B cell (primary cell): ENCODE measurements around the gene METAP2. TPM values are rescaled to one million over a fixed set of nuclear protein-coding genes. Genes with fewer than 3 reads are reported as not detected.

Experiments
- ATAC-seq: fragments of 200-7000 bp; cut with Tn5 transposase; one replicate; pipeline ENCODE4 v1.10.0; 2021; ENCODE audit warnings: low read depth, mild to moderate bottlenecking, moderate number of reproducible peaks, moderate library complexity
- CTCF ChIA-PET: fragments of 350-600 bp; sonication (Branson Sonifier 250); formaldehyde crosslinking; loops from one replicate; lab custom pipeline; 2021; ENCODE audit warnings: antibody characterized with exemption, inconsistent platforms; lab: Charles Lee
- POLR2A ChIA-PET: fragments of 350-600 bp; sonication (Branson Sonifier 250); formaldehyde crosslinking; loops from one replicate; lab custom pipeline; 2021; ENCODE audit warnings: antibody characterized with exemption; lab: Charles Lee
- DNase-seq: peaks from one replicate; pipeline ENCODE4 v3.0.0; 2013
- H2AFZ ChIP-seq: 2 replicates; pipeline ENCODE4 v1.6.1; 2012; ENCODE audit warnings: mild to moderate bottlenecking, low read depth, low read length; ENCODE audit not compliant: insufficient read depth, poor library complexity, severe bottlenecking
- H3K27ac ChIP-seq, 2 donors: 1 replicate in 1 of 2; 2 replicates in 1 of 2; pipeline ENCODE4 v1.5.1; 2012 to 2013; ENCODE audit warnings: low read length in 2 of 2, mild to moderate bottlenecking in 2 of 2, moderate library complexity in 1 of 2
- H3K27me3 ChIP-seq, 4 experiments: fragments of 200-600 bp in 1 of 4; sonication (generic) in 1 of 4; replicated peaks in 1 of 4; 1 replicate in 2 of 4; 2 replicates in 2 of 4; pipeline versions ENCODE4 v1.6.1 to v1.7.0; 2013 to 2016; ENCODE audit warnings: low read length in 3 of 4, mild to moderate bottlenecking in 2 of 4, mixed read lengths in 1 of 4, moderate library complexity in 1 of 4; ENCODE audit not compliant: insufficient read depth in 4 of 4, control insufficient read depth in 3 of 4; ENCODE audit errors: control extremely low read depth in 1 of 4
- H3K36me3 ChIP-seq, 2 experiments: replicated peaks in 1 of 2; 1 replicate in 1 of 2; 2 replicates in 1 of 2; pipeline versions ENCODE4 v1.6.1 to v1.7.1; 2013; ENCODE audit warnings: low read length in 1 of 2; ENCODE audit not compliant: insufficient read depth in 2 of 2, control insufficient read depth in 1 of 2; ENCODE audit errors: control extremely low read depth in 1 of 2, extremely low read depth in 1 of 2
- H3K4me1 ChIP-seq, 2 donors: fragments of 200-600 bp in 1 of 2; sonication (generic) in 1 of 2; 1 replicate in 1 of 2; 2 replicates in 1 of 2; pipeline versions ENCODE4 v1.5.1 to v1.6.1; 2013 to 2017; ENCODE audit warnings: low read length in 2 of 2; ENCODE audit not compliant: control insufficient read depth in 2 of 2, insufficient read depth in 2 of 2
- H3K4me2 ChIP-seq: replicated peaks from 2 replicates; pipeline ENCODE3; 2012; ENCODE audit warnings: mild to moderate bottlenecking, low read depth, low read length; ENCODE audit not compliant: poor library complexity, severe bottlenecking
- H3K4me3 ChIP-seq, 5 experiments: fragments of 200-600 bp in 1 of 5; sonication (generic) in 1 of 5; 1 replicate in 3 of 5; 2 replicates in 2 of 5; pipeline versions ENCODE4 v1.5.1 to v1.7.0; 2011 to 2016; ENCODE audit warnings: low read length in 4 of 5, mild to moderate bottlenecking in 4 of 5, low read depth in 2 of 5, control low read depth in 1 of 5, moderate library complexity in 1 of 5; ENCODE audit not compliant: insufficient read depth in 1 of 5; ENCODE audit errors: control extremely low read depth in 1 of 5, extremely low read depth in 1 of 5
- H3K79me2 ChIP-seq: fragments of 200-600 bp; sonication (generic); one replicate; pipeline ENCODE4 v1.6.0; 2016; ENCODE audit warnings: low read length; ENCODE audit not compliant: control insufficient read depth, insufficient read depth
- H3K9ac ChIP-seq: fragments of 200-600 bp; sonication (generic); 2 replicates; pipeline ENCODE4 v1.6.1; 2017; ENCODE audit warnings: mild to moderate bottlenecking, low read length, moderate library complexity
- H3K9me3 ChIP-seq, 3 donors: one replicate each; pipeline versions ENCODE4 v1.6.1 to v1.7.1; 2013; ENCODE audit warnings: low read length in 2 of 3; ENCODE audit not compliant: control insufficient read depth in 2 of 3, insufficient read depth in 1 of 3; ENCODE audit errors: control extremely low read depth in 1 of 3
- H4K20me1 ChIP-seq: 2 replicates; pipeline ENCODE4 v1.6.0; 2012; ENCODE audit warnings: mild to moderate bottlenecking, low read length; ENCODE audit not compliant: insufficient read depth, control insufficient read depth, poor library complexity, severe bottlenecking
- H3K27ac Mint-ChIP-seq: one replicate; pipeline ENCODE4 v1.8.0; 2021; ENCODE audit warnings: mixed read lengths
- H3K27me3 Mint-ChIP-seq: one replicate; pipeline ENCODE4 v1.8.0; 2021; ENCODE audit warnings: mixed read lengths
- H3K4me1 Mint-ChIP-seq: one replicate; pipeline ENCODE4 v1.8.0; 2021; ENCODE audit warnings: mixed read lengths
- H3K4me3 Mint-ChIP-seq: one replicate; pipeline ENCODE4 v1.8.0; 2021; ENCODE audit warnings: mixed read lengths
- H3K9me3 Mint-ChIP-seq: one replicate; pipeline ENCODE4 v1.8.0; 2022; ENCODE audit warnings: mixed read lengths; ENCODE audit not compliant: insufficient read depth
- EZH2 ChIP-seq: IDR thresholded peaks from 2 replicates; pipeline ENCODE4 v1.6.1; 2012; ENCODE audit warnings: borderline replicate concordance, low read depth, mild to moderate bottlenecking, moderate library complexity, low read length; ENCODE audit not compliant: insufficient read depth, poor library complexity, severe bottlenecking
- WGBS: methylation state at CpG from one replicate; pipeline ENCODE4 v1.1.5; 2013; ENCODE audit warnings: missing lambda C conversion rate; ENCODE audit not compliant: insufficient coverage; 5-methylcytosine and 5-hydroxymethylcytosine counted together
- intact Hi-C: fragments of 100-400 bp; cut with micrococcal nuclease; formaldehyde crosslinking; loops from one replicate; pipeline ENCODE4 v1.10.0; 2022
- polyA plus RNA-seq: library from polyadenylated mRNA; depleted of rRNA; stranded (reverse); fragments of >200 nt; gene quantifications from 2 replicates; pipeline ENCODE4 v1.2.3, GENCODE V29; 2012
- total RNA-seq, 2 donors: library from RNA; stranded (reverse); fragments of 120-200 nt in 1 of 2; gene quantifications; 1 replicate in 1 of 2; 2 replicates in 1 of 2; pipeline versions ENCODE4 v1.2.3 to v1.2.4, GENCODE V29; 2013 to 2022
- TF ChIP-seq, protein P1 (sequence below): fragments of 200-600 bp; IDR thresholded peaks from one replicate; pipeline ENCODE4 v1.8.0; 2022; ENCODE audit warnings: antibody characterized with exemption, mild to moderate bottlenecking

Gene METAP2
- total and polyA plus RNA-seq, 2 donors (not counting 1 experiment from before 2014, with no cell fraction given) = 15.3 to 49.9 TPM

DNA sequence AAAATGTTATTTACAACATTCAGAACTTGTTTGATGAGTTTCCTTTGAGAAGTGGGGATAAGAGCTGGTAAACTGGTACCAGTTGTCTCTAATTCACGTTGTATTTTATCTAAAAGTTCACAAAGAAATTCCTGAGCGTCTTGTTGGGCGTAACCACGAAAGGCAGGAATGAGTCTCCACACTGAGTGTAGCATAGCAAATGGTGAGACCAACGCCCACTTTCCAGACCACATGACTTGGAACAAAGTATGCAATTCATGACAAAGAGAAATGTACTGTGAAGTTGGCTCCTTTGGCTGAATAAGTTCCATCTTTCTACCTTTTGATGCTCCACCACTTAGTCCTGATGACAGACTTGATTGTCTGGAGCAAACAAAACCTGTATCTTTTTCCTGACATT is 58.9 kb downstream of the METAP2 start:
- POLR2A ChIA-PET = no interaction called here
- Histone ChIP-seq H3K4me1 (no peaks in the 10 kb centered on the region), H4K20me1 (no peaks in the 10 kb centered on the region), H3K4me2 (no peak overlapping the region), H3K9ac (no peak overlapping the region), H3K4me3 (no peak overlapping the region), H3K27ac (no peak overlapping the region), H3K79me2 (no peaks in the 10 kb centered on the region), H3K27me3 (no peaks in the 10 kb centered on the region), H3K9me3 (no peaks in the 10 kb centered on the region), H3K36me3 (no peaks in the 10 kb centered on the region), H2AFZ (no peak overlapping the region)
- ATAC-seq (no peak), DNase-seq (no peak)
- H3K27me3 Mint-ChIP-seq = no peaks in the 10 kb centered on the region
- TF ChIP-seq EZH2 = no peak
- TF ChIP-seq, protein P1, sequence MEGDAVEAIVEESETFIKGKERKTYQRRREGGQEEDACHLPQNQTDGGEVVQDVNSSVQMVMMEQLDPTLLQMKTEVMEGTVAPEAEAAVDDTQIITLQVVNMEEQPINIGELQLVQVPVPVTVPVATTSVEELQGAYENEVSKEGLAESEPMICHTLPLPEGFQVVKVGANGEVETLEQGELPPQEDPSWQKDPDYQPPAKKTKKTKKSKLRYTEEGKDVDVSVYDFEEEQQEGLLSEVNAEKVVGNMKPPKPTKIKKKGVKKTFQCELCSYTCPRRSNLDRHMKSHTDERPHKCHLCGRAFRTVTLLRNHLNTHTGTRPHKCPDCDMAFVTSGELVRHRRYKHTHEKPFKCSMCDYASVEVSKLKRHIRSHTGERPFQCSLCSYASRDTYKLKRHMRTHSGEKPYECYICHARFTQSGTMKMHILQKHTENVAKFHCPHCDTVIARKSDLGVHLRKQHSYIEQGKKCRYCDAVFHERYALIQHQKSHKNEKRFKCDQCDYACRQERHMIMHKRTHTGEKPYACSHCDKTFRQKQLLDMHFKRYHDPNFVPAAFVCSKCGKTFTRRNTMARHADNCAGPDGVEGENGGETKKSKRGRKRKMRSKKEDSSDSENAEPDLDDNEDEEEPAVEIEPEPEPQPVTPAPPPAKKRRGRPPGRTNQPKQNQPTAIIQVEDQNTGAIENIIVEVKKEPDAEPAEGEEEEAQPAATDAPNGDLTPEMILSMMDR = no peak
- peaks cover 1% of the 10 kb centered on the region for H3K4me1 Mint-ChIP-seq
- H3K4me3 Mint-ChIP-seq = no peak overlapping the region
- no peaks in the 10 kb centered on the region for H3K9me3 Mint-ChIP-seq
- WGBS = 95% methylated on average over 3 of the region's 5 CpGs
- no peak overlapping the region for H3K27ac Mint-ChIP-seq
- intact Hi-C loops = loop anchor here (5.0 kb wide), 1 partner anchor 461 kb away; the partner anchor contains the start of gene NR2C1
- CTCF ChIA-PET = interaction anchor here (0.5 to 9.7 kb wide), 6 partner anchors 11 to 823 kb away, joined by 3 to 213 read pairs (median 5); partner anchors contain the start of genes METAP2 and NR2C1

DNA sequence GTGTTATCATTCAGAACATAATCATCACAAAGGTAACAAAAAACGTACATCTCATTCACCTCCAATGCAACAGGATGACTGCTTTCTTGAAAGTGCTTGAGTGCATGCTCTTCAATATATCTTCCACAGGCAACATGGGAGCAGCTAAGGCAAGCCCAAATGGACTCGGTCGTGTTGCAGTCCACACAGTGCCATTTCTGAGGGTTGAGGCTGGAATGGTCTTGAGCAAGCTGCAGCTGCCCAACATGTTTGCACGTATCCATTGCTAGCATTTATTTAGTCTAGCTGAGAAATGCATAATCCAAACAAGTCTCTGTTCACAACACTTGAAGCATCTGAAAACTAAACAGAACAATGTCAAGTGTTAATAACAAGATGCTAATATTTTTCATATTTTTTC is 60.0 kb downstream of the METAP2 start:
- Histone ChIP-seq H3K4me2 (no peak overlapping the region), H3K9me3 (no peaks in the 10 kb centered on the region)
- CTCF ChIA-PET = interaction anchor here (0.6 to 9.7 kb wide), 37 partner anchors 8 to 1431 kb away, joined by 3 to 213 read pairs (median 6); partner anchors contain the start of genes FGD6, METAP2, NR2C1 and VEZT

More for the DNA sequence above, 60.0 kb downstream of the METAP2 start:
- H3K4me3 Mint-ChIP-seq = no peak overlapping the region
- Histone ChIP-seq H2AFZ (no peak overlapping the region), H3K4me3 (no peak overlapping the region), H3K4me1 (no peaks in the 10 kb centered on the region), H4K20me1 (no peaks in the 10 kb centered on the region), H3K79me2 (no peaks in the 10 kb centered on the region), H3K27ac (no peak overlapping the region), H3K27me3 (no peaks in the 10 kb centered on the region), H3K9ac (no peak overlapping the region), H3K36me3 (no peaks in the 10 kb centered on the region)
- intact Hi-C loops = loop anchor here (5.0 kb wide), 1 partner anchor 462 kb away; the partner anchor contains the start of gene NR2C1
- 94% methylated on average over 3 of the region's 4 CpGs for WGBS
- H3K27me3 Mint-ChIP-seq = no peaks in the 10 kb centered on the region
- H3K4me1 Mint-ChIP-seq = peaks cover 1% of the 10 kb centered on the region
- POLR2A ChIA-PET = no interaction called here
- H3K9me3 Mint-ChIP-seq = no peaks in the 10 kb centered on the region
- DNase-seq = no peak
- no peak overlapping the region for H3K27ac Mint-ChIP-seq
- no peak for ATAC-seq
- TF ChIP-seq, protein P1 = no peak
- no peak for TF ChIP-seq EZH2
